HCT116 (cell line): ENCODE data around the gene CTSH. TPM values are rescaled to one million over a fixed set of nuclear protein-coding genes. Genes with fewer than 3 reads are reported as not detected.

Source experiments
- ATAC-seq: fragments of 200-7000 bp; cut with Tn5 transposase; 2 replicates; pipeline ENCODE4 v1.9.1; 2020; ENCODE audit warnings: mild to moderate bottlenecking, moderate library complexity
- BruUV-seq: library from RNA; stranded (reverse); fragments of 400-500 nt; replicated peaks from 2 replicates; lab custom pipeline; 2021; lab: Mats Ljungman, UMichigan
- CTCF ChIA-PET: fragments of 300-600 bp; sonication (Branson Sonifier 250); formaldehyde crosslinking; loops from one replicate; lab custom pipeline; 2021; ENCODE audit warnings: antibody characterized with exemption; lab: Charles Lee
- POLR2A ChIA-PET: fragments of 300-600, 350-600 bp; sonication (Branson Sonifier 250); formaldehyde crosslinking; loops from one replicate; lab custom pipeline; 2021; ENCODE audit warnings: antibody characterized with exemption; lab: Charles Lee
- RAD21 ChIA-PET, 2 experiments: fragments of 300-600 bp; sonication (Branson Sonifier 250); formaldehyde crosslinking; loops; one replicate each; lab custom pipeline; 2023; ENCODE audit warnings: low total read pairs in 2 of 2; ENCODE audit not compliant: uncharacterized antibody in 2 of 2, unreplicated experiment in 2 of 2, low non-redundant PET in 1 of 2; lab: Charles Lee
- DNase-seq: peaks from one replicate; pipeline ENCODE4 v3.0.0-alpha.2; 2010; ENCODE audit warnings: low read depth, low spot score
- H2AFZ ChIP-seq: fragments of 200-600 bp; shearing (Covaris generic), sonication (generic); 2 replicates; pipeline ENCODE4 v1.6.1; 2017; ENCODE audit warnings: low read depth, mixed run types, mixed read lengths, antibody characterized with exemption, low read length; ENCODE audit not compliant: poor library complexity, severe bottlenecking
- H3K27ac ChIP-seq: 2 replicates; pipeline ENCODE4 v1.5.1; 2012; ENCODE audit warnings: low read depth, low read length
- H3K27me3 ChIP-seq: fragments of 200-600 bp; sonication (generic); 2 replicates; pipeline ENCODE4 v1.6.1; 2016; ENCODE audit warnings: mixed run types, low read length, mixed read lengths; ENCODE audit not compliant: insufficient read depth
- H3K36me3 ChIP-seq, 2 experiments: fragments of 200-500 bp in 1 of 2; fragments of 200-600 bp in 1 of 2; sonication (Bioruptor generic) in 1 of 2; sonication (generic) in 1 of 2; 2 replicates each; pipeline versions ENCODE4 v1.5.1 to v1.6.1; 2014 to 2016; ENCODE audit warnings: low read length in 2 of 2, inconsistent platforms in 1 of 2, mixed read lengths in 1 of 2, mixed run types in 1 of 2; ENCODE audit not compliant: insufficient read depth in 2 of 2, control insufficient read depth in 1 of 2
- H3K4me1 ChIP-seq, 2 experiments: fragments of 200-600 bp in 1 of 2; sonication (generic) in 1 of 2; 2 replicates each; pipeline versions ENCODE4 v1.5.1 to v1.6.1; 2012 to 2017; ENCODE audit warnings: low read length in 2 of 2, inconsistent platforms in 1 of 2, mild to moderate bottlenecking in 1 of 2, mixed read lengths in 1 of 2, mixed run types in 1 of 2, moderate library complexity in 1 of 2; ENCODE audit not compliant: insufficient read depth in 2 of 2, control insufficient read depth in 1 of 2
- H3K4me2 ChIP-seq: fragments of 200-600 bp; sonication (generic); 2 replicates; pipeline ENCODE4 v1.6.1; 2017; ENCODE audit warnings: mixed run types, low read length, mixed read lengths
- H3K4me3 ChIP-seq, 2 experiments: fragments of 200-600 bp in 1 of 2; sonication (generic) in 1 of 2; replicated peaks in 1 of 2; 2 replicates each; pipeline ENCODE4 v1.5.1; 2011 to 2016; ENCODE audit warnings: low read length in 2 of 2, control low read depth in 1 of 2, low read depth in 1 of 2, mild to moderate bottlenecking in 1 of 2, mixed read lengths in 1 of 2, mixed run types in 1 of 2
- H3K79me2 ChIP-seq: fragments of 200-600 bp; sonication (generic); 2 replicates; pipeline ENCODE4 v1.6.1; 2017; ENCODE audit warnings: mild to moderate bottlenecking, mixed run types, low read length, moderate library complexity, mixed read lengths; ENCODE audit not compliant: insufficient read depth
- H3K9ac ChIP-seq: fragments of 200-600 bp; sonication (generic); 2 replicates; pipeline ENCODE4 v1.6.1; 2016; ENCODE audit warnings: low read length, mixed read lengths
- H3K9me2 ChIP-seq: fragments of 200-600 bp; sonication (generic), shearing (Covaris generic); 2 replicates; pipeline ENCODE4 v1.6.1; 2017; ENCODE audit warnings: mixed run types, mild to moderate bottlenecking, moderate library complexity; ENCODE audit not compliant: insufficient read depth
- H3K9me3 ChIP-seq, 2 experiments: fragments of 200-500 bp in 1 of 2; fragments of 200-600 bp in 1 of 2; sonication (Bioruptor generic) in 1 of 2; sonication (generic) in 1 of 2; 2 replicates each; pipeline ENCODE4 v1.6.1; 2014 to 2017; ENCODE audit warnings: low read length in 2 of 2, mixed read lengths in 2 of 2, inconsistent platforms in 1 of 2, low read depth in 1 of 2, mild to moderate bottlenecking in 1 of 2, mixed run types in 1 of 2, moderate library complexity in 1 of 2; ENCODE audit not compliant: control insufficient read depth in 1 of 2, insufficient read depth in 1 of 2
- H4K20me1 ChIP-seq: fragments of 200-600 bp; sonication (generic), shearing (Covaris generic); 2 replicates; pipeline ENCODE4 v1.6.1; 2017; ENCODE audit warnings: mixed run types, mild to moderate bottlenecking, moderate library complexity; ENCODE audit not compliant: insufficient read depth
- CBX3 ChIP-seq: IDR thresholded peaks from 2 replicates; pipeline ENCODE4 v1.6.1; 2012; ENCODE audit warnings: low read depth
- ELF1 ChIP-seq: IDR thresholded peaks from 2 replicates; pipeline ENCODE4 v1.6.1; 2012; ENCODE audit warnings: low read depth, borderline replicate concordance
- SRF ChIP-seq: IDR thresholded peaks from 2 replicates; pipeline ENCODE4 v1.6.1; 2012; ENCODE audit warnings: low read depth
- intact Hi-C: fragments of 100-400 bp; cut with micrococcal nuclease; formaldehyde crosslinking; loops from 2 replicates; pipeline ENCODE4 v1.10.0; 2022
- total RNA-seq: library from RNA; stranded (reverse); gene quantifications from one replicate; pipeline ENCODE4 v1.2.1, GENCODE V29; 2021; ENCODE audit not compliant: unreplicated experiment
- TF ChIP-seq, protein P1 (sequence below): IDR thresholded peaks from 2 replicates; pipeline ENCODE4 v1.6.1; 2012
- TF ChIP-seq, protein P2 (sequence below): IDR thresholded peaks from 2 replicates; pipeline ENCODE4 v1.6.1; 2012

Gene CTSH
- total RNA-seq, 1 experiment from 2014 or later, result 37.5 TPM

DNA sequence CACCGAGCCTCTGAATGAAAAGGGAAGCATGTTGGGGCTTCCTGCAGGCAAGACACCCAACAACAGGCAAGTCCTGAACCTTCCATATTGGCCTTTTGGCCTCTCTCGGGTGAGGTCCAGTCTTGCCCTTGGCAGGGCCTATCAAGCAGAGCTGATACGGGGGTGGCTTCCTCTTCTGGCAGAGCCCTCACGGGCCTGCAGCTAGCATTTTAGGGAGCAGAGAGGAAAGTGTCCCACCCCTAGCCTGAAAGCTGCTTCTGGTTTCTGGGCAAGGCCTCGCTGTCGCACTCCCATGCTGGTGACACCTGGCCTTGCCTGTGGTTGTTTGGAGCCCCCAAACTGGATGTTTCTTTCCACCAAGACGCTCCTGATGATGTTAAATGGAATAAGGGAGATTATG lies 31.8 kb upstream of the CTSH start:
- CTCF ChIA-PET, result no interaction called here
- no peaks in the 10 kb centered on the region for H3K79me2 ChIP-seq
- H3K27ac ChIP-seq, result no peak overlapping the region
- DNase-seq (no peak), ATAC-seq (no peak)
- H3K9me3 ChIP-seq, result no peaks in the 10 kb centered on the region
- no peak overlapping the region for H3K4me2 ChIP-seq
- H4K20me1 ChIP-seq, result no peaks in the 10 kb centered on the region
- no TSS peak for BruUV-seq
- RAD21 ChIA-PET, result no interaction called here
- H3K27me3 ChIP-seq, result no peaks in the 10 kb centered on the region
- H2AFZ ChIP-seq, result no peak overlapping the region
- H3K4me3 ChIP-seq, result no peak overlapping the region
- POLR2A ChIA-PET, result no interaction called here
- H3K36me3 ChIP-seq, result no peaks in the 10 kb centered on the region
- H3K9ac ChIP-seq, result no peak overlapping the region
- peaks cover 3 to 6% of the 10 kb centered on the region in 2 experiments; a peak in 3 of 4 replicates for H3K4me1 ChIP-seq
- intact Hi-C loops, result no loop called here
- H3K9me2 ChIP-seq, result no peaks in the 10 kb centered on the region
- TF ChIP-seq CBX3, result no peak

DNA sequence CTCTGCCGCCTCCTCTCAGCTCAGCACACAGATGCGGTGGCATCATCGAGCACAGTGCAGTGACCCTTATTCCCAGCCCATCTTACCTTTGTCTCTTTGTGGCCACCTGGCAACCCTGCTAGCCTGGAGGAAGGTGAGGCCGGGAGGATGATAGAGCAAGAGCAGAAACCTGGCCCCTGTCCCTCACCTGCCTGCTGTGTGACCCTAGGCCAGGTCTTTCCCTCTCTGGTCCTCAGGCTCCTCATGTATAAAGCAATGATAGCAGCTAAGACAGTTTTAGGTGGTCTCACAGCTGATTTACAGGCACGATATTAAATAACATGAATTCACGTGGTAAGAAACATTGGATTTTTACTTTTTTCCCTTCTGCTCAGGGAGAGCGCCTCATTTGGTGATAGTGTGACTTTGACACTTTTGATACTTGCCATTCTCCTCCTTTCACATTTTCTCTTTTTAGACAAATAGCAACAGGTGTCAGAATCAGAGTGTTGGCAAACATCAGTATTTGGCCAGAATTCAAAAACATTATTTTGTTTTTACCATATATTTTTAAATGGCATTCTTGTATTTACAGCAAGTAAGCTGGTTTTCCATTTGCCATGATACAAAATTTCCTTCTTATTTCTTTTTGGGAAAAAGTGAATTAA lies 29.5 kb upstream of the CTSH start:
- ATAC-seq (no peak), DNase-seq (no peak)
- Histone ChIP-seq H3K4me1 (peaks cover 7 to 12% of the 10 kb centered on the region in 2 experiments), H2AFZ (no peak overlapping the region), H4K20me1 (no peaks in the 10 kb centered on the region), H3K27me3 (no peaks in the 10 kb centered on the region), H3K4me2 (no peak overlapping the region), H3K9me3 (no peaks in the 10 kb centered on the region), H3K9me2 (no peaks in the 10 kb centered on the region), H3K4me3 (no peak overlapping the region), H3K9ac (no peak overlapping the region), H3K79me2 (no peaks in the 10 kb centered on the region), H3K36me3 (no peaks in the 10 kb centered on the region), H3K27ac (no peak overlapping the region)
- CTCF ChIA-PET, result no interaction called here
- no TSS peak for BruUV-seq
- RAD21 ChIA-PET, result no interaction called here
- intact Hi-C loops, result no loop called here
- TF ChIP-seq SRF, result no peak
- no peak for TF ChIP-seq ELF1
- TF ChIP-seq, protein P1, sequence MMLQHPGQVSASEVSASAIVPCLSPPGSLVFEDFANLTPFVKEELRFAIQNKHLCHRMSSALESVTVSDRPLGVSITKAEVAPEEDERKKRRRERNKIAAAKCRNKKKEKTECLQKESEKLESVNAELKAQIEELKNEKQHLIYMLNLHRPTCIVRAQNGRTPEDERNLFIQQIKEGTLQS, result no peak
- TF ChIP-seq, protein P2, sequence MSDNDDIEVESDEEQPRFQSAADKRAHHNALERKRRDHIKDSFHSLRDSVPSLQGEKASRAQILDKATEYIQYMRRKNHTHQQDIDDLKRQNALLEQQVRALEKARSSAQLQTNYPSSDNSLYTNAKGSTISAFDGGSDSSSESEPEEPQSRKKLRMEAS, result no peak
- POLR2A ChIA-PET, result no interaction called here
